GM12872 (cell line): ENCODE measurements around the gene KRT74.

Experiments
- CTCF ChIP-seq: IDR thresholded peaks from 3 replicates; pipeline ENCODE4 v1.5.1; 2011; ENCODE audit warnings: low read depth, mild to moderate bottlenecking, low read length, moderate library complexity; ENCODE audit not compliant: insufficient read depth

The KRT74 gene

DNA sequence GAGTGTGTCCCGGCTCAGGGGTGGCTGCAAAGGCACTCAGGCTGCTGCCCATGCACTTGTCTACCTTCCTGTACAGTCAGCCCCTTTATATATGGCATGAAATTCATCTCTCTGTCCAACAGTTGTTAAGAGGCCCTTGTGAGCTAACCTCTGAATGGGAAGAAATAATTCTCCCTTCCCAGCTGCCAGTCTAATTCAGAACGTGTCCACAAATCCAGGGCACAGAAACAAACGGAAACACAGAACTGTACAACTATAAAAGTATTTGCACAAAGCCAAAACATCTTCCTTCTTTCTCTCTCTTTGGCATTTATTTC lies 54.3 kb downstream of the KRT74 start:
- no peak for TF ChIP-seq CTCF

GRCh38 chr12:52518574-52519386 lies 54.9 kb downstream of the KRT74 start:
- TF ChIP-seq CTCF, result no peak

- TF ChIP-seq CTCF, result no peak
Measured at GRCh38 chr12:52517888-52518287, 55.8 kb downstream of the KRT74 start.

DNA sequence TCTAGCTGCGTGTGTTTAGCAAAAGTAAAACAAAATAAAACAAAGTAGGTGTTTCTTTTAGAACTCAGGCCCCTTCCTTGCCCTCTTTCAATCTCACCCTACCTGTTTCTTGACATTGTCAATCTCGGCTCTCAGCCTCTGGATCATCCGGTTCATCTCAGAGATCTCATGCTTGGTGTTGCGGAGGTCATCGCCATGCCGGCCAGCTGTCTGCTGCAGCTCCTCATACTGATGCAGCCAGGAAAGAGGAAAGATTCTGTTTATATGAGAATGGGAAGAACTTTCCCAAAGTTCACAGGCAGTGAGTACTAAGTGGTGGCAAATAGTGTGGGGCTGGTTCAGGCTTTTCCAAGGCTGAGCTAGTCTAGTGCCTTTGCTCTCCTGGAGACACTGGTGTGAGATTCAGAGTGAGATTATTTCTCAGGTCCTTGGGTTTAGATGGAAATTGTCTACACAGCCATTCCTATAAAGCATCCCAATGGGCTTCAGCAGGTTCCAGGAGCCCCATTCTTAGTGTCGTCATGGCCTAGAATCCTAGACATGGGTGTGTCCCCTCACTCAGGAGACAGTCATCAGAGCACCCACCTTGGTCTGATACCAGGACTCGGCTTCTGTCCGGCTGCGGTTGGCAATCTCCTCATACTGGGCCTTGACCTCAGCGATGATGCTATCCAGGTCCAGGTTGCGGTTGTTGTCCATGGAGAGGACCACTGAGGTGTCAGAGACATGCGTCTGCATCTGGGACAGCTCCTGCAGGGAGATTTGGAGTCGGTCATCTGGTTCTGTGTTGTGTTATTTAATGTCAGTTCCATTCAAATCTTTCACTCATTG lies 56.4 kb downstream of the KRT74 start:
- TF ChIP-seq CTCF, result no peak

- TF ChIP-seq CTCF, result no peak
Measured at GRCh38 chr12:52515927-52516831, 57.5 kb downstream of the KRT74 start.
